ENCODE results near the gene TPRA1. TPM values are rescaled to one million over a fixed set of nuclear protein-coding genes. Genes with fewer than 3 reads are reported as not detected.
"Not testable (repeated sequence)": the region's sequence is repeated elsewhere in the genome, so short reads cannot be mapped to it uniquely, and the experiment has no call there.

The TPRA1 gene
- polyA plus RNA-seq, 3 donors, result 25.8 to 36.8 (median 33.5) TPM

DNA sequence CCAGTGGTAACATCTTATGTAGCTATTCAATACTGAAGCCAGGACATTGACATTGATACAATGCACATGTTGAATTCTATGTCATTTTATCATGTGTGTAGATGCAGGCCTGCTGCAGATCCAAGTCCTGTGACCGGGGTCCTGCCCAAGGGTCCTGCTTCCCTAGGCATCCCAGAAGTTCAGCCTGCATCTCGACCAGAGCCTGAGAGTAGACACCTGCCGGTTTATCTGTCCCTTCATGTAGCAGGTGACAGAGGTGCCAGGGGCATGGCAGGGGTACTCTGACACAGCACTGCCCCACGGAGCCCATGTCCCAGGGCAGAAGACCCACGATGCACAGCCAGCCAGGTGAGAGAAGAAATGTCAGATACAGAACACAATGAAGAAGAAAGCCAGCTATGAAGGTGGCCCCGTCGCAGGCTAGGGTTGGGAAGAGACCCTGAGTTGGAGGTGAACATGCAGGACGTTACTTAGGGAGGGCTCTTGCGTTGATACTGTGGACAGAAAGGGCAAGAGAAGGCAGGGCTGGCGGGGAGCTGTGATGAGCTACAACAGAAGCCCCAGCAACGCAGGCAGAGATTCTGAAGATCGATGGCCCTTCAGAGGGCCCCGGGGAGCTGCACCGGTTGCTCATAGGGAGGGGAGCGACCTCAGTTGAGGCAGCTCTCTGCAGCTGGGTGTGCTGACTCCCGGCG, 51.0 kb downstream of the TPRA1 start:
- no peak for DNase-seq (ENCODE audit: low read depth in 3 of 3, low spot score in 2 of 3)

DNA sequence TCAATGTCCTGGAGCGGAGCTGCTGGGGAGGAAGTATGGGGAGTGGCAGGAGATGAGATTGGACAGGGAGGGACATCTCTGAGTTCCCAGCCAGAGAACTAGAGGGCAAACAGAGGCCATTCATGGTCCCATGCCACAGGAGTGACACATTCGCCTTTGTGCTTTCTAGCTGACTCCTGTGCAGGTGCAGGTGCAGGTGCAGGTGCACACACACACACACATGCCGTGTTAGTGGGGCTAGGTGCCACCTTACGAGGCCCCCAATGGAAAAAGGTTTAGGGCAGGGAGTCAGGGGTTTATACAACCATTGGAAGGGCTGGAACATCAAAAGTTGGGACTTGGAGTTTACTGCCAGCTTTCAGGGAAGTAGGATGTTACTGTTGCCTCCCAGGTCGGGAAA, 52.0 kb downstream of the TPRA1 start:
- no peak for DNase-seq (ENCODE audit: low read depth in 3 of 3, low spot score in 2 of 3)

DNA sequence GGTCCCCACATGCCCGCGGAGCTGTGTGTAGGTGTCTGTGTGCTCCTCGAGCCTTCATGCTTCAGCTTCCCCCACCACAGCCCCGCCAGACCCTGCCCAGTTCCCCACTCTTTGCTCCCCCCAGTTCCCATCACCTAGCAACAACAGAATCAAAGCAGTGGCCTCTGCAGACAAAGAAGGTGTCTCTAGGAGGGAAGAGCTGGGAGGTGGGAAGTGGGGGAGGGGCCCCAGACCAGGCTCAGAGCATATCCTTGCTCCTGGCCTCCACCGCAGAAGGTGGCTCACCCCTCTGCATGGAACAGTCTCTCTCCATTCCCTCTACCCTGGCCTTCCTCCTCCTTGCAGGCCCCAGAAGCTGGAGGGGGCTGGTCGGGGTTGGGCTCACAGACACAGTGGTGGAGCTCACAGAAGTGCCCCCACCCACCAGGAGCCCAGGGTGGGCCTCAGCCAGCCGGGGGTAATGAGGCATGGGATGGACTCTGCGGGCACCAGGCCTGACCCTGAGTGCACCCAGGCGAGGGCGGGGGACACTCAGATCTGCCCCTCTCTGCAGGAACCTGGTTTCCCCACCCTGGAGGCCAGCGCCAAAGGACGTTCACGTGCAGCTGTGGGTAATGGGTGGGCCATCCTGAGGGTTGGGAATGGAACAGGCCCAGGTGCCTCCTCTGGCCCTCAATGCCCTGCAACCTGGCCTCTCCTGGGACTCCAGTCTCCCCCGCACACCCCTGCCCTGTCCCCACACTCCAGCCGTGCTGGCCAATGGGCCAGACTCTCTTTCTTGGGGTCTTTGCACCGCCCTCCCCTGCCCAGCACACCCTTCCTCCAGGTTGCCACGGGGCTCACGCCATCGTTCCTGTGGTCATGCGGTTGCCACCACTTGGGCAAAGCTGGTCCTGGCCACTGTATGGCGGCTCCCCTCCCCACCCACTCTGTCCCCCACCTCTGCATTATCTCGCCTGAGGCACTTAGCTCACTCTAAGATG, 53.4 kb downstream of the TPRA1 start:
- DNase-seq (ENCODE audit: low read depth in 3 of 3, low spot score in 2 of 3), result no peak

DNA sequence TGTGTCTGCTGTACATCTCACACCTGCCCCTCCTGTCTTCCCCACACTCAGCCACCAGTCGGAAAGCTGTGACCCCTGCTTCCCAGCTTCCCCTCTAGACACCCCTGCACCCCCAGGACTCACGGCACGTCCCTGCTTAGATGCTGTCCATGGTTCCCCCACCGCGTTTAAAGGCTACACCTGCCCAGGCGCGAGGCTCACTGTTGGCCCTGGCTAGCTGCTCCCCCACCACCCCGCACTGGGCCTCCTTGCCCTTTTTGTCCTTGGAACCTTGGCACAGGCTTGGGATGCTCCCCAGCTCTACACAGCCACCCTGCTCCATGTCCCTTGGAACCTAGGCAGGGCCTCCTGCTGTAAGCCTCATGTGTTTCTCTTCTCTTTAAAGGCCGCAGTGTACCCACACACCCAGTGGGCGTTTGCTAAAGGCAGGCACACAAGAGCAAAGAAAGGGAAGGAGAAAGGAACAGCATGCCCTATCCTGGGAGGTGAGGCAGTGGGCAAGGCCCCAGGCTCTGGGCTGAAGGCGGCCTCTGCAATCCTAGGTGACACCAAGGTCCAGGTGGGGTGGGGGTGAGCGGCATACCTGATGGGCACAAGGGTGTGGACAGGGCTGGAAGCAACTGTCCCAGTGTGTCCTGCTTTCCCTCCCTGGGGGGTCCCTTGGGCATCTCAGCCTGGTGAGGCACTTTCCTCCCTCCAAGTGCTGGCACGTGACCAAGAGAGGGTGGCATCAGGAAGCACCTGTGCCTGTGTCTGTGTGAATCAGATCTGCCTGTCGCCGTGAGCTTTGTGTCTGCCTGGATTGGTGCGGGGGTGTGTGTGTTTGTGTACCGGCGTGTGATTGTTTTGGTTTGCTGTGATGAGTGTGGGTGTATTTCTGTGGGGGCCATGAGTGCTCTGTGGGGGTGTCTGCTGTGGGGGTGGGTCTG, 54.4 kb downstream of the TPRA1 start:
- no peak for DNase-seq (ENCODE audit: low read depth in 3 of 3, low spot score in 2 of 3)

DNA sequence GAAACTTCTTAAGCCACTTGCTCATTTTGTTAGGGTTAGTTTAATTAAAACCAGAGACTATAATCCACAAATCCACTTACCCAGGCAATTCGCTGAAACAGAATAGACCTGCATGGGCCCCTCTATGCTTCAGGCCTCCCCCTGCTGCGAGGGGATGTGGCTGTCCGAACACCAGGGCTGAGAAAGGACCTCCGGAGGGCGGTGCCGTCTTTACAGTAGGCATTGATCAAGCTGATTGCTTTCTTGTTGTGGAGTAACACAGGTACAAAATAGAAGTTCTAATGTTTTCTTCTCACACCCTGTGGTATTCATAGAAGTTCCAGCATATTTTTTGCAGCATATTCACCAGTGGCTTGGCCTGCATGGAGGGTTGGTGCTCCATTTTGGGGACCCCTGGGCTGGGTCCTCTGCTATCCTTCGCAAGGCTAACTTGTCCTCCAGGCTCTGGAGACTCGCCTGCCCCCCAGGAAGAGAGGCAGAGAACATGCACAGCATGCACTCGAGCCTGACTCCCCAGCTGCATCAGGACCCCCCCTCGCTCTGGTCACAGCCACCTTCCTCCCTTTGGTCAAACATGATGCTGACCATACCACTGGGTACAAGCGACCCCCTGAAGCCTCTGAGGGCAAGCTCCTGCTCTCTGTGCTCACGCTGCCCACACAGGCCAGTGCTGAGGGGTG, 55.3 kb downstream of the TPRA1 start:
- DNase-seq (ENCODE audit: low read depth in 3 of 3, low spot score in 2 of 3), result no peak

DNA sequence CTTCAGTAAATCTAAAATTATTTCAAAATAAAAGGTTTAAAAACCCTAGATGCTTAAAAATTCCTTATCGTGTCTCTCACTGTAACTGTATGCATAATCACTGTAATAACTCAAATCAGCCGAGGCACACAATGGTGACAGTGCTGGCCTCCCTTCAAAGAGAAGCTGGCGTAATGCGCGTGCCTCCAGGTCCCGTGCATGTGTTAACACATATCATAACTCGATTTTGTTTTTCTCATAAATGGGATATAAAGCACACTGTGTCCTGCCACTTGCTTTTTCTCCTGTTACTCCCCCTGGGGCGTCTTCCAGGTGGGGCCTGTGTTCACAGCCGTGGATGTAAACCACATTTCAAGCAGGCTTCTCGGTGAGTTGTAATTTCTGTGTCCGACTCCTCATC, 56.0 kb downstream of the TPRA1 start:
- DNase-seq (ENCODE audit: low read depth in 3 of 3, low spot score in 2 of 3), result no peak

DNA sequence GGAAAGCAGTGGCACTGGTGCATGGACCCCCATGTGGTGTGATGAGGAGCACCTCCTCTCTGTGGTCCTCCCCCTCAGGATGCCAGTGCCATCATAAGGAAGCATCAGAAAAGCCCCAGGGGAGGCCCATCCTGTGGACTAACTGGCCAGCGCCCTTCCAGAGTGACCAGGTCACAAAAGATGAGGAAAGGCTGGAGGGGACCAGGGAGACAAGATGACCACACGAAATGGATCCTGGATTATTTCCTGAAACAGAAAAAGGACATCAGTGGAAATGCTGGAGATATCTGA, 56.4 kb downstream of the TPRA1 start:
- DNase-seq (ENCODE audit: low read depth in 3 of 3, low spot score in 2 of 3), result no peak

DNA sequence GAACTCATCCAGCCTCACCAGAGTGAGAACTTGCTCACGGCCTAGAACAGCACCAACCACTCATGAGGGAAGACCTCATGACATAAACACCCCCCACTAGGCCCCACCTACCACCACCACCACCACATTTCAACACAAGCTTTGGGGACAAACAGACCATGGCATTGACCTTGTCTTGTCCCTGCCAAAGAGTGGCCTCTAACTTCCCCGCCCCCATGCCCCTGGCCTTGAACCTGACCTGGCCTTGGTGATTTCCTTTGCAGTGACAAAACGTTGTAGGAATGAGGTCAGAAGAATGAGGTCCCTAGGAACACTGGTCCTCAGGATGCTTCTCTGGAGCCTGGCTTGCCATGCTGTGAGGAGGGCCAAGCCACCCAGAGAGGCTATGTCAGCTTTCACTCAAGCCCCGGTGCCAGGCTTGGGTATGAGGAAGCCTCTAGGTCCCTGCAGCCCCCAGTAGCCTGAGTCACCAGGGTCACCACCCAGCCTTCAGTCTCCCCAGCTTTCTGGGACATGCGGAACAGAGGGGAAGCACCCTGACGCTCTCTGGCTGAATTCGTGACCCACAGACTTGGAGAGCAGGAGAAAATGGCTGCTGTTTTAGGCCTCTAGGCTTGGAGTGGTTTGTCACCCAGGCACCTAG, 57.9 kb downstream of the TPRA1 start:
- DNase-seq (ENCODE audit: low read depth in 3 of 3, low spot score in 2 of 3), result no peak

DNA sequence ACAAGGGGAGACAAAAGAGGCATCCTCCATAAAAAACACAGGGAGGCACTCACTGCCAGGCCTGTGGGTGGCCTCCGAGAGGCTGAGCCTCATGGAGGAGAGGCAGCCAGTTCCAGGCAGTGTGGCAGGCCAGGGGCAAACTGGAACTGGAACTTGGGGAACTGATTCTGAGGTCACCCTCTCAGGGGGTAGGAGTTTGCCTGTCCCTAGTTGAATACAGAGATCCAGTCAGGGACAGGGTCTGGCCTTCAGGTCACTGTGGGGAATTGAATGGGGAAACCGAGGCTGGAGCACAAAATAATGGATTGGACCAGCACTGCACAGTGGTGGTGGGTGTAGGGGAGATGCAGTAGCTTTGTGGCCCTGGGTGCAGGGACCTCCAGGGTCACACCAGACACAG, 58.7 kb downstream of the TPRA1 start:
- DNase-seq (ENCODE audit: low read depth in 3 of 3, low spot score in 2 of 3), result no peak

DNA sequence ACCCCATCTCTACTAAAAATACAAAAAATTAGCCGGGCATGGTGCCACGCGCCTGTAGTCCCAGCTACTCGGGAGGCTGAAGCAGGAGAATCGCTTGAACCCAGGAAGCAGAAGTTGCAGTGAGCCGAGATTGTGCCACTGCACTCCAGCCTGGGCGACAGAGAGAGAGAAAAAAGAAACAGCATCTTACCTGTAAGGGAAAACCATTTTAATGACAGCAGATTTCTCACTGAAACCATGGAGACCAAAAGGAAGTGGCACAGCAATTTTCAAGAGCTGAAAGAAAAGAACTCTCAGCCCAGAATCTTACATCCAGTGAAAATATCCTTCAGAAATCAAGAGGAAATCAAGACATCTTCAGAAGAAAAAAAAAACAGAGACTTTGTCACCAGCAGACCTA, 59.7 kb downstream of the TPRA1 start:
- DNase-seq (ENCODE audit: low read depth in 3 of 3, low spot score in 2 of 3), result not testable (repeated sequence)

DNA sequence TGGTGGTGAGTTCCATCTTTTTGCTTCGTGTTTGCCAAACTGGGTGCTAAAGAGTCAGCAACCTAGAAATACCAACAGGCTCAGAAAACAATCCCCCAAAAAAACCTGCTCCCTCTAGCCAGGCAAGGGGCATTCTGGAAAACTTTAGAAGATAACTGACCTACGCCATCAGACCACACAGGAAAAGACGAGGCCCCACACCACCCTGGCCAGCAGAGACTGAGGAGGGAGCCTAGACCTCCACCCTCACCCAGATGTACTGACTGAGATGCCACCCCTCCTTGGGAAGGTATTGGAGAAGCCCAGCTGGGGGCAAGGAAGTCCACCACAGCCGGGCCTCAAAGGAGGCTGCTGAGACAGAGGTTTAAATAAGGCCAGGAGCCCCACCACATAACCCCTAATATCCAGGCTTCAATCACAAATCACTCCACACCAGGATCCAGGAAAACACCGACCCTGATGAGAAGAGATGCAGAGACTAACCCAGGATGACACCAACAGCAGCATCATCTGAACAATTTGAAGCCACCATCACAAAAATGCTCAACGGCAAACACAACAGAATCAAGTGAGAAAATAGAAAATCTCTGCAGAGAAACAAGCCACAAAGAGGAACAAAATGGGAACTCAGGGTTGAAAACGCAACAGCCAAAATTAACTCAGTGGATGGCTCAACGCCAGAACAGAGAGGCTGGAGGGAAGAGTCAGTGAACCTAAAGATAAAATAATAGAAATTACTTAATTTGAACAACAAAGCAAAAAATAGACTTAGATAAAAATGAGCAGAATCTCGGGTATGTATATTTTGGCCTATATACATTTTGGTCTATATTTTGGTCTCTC, 61.0 kb downstream of the TPRA1 start:
- no peak for DNase-seq (ENCODE audit: low read depth in 3 of 3, low spot score in 2 of 3)

DNA sequence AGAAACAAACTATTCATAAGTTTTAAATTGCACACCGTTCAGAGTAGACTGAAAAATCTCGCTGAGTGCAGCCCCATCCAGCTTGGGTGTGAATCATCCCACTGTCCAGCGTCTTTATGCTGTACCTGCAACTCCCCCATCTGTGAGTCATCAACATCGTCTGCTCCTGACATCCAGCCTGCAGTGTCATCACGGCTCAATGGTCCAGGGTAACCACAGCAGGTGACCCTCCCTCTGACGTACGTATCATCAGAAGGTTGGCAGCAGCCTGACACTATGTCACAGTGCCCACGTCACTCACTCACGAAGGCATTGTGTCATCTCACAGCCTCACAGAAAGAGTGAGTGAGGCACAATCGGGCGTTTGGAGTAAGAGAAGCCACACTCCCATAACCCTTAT, 65.2 kb downstream of the TPRA1 start:
- no peak for DNase-seq (ENCODE audit: low read depth in 3 of 3, low spot score in 2 of 3)

DNA sequence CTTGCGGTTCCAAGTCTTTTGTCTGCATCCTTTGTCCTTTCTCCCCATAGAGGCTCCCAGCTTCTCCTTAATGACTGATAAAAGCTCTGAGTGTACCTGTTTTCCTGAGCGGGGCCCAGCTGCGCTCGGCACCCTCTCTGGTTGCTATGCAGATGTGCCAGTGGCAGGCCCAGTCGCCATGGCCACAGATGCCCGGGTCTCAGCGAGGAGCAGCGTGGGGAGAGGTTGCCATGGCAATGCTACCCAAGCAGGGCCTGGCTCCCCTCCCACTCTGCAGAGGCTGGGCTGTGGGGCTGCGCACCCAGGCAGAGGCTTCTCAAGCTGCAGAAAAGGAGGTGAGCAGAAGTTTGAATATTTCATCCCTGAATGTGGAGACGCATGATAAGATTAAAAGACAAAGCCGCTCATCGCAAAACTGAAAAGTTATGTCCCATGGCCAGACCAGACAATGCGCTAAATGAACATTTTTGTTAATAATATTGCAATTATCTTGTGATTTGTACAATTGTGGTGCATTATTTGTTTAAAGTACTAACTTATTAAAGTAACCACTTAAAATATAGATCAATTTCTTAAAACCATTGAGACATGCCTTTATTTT, 66.1 kb downstream of the TPRA1 start:
- no peak for DNase-seq (ENCODE audit: low read depth in 3 of 3, low spot score in 2 of 3)

Other genes starting within 250 kb of the TPRA1 start
- gene MCM2, start 7.7 kb upstream of the TPRA1 start, polyA plus RNA-seq (ENCODE audit: insufficient read length in 3 of 3), result 10 to 100 TPM; 58.1 to 62.0 (median 58.4) TPM
- gene PODXL2, start 38.5 kb upstream of the TPRA1 start, polyA plus RNA-seq (ENCODE audit: insufficient read length in 3 of 3), result 10 to 100 TPM; 46.1 to 52.5 (median 48.9) TPM
- 10 to 100 TPM; 17.8 to 18.1 (median 17.8) TPM for gene ABTB1, start 82.2 kb upstream of the TPRA1 start, polyA plus RNA-seq (ENCODE audit: insufficient read length in 3 of 3)
- gene MGLL, start 231.8 kb upstream of the TPRA1 start, polyA plus RNA-seq (ENCODE audit: insufficient read length in 3 of 3), result 10 to 100 TPM; 21.8 to 24.9 (median 23.0) TPM